Neural cell (in vitro differentiated cells): Measurements from ENCODE around the gene OBSL1. TPM values are rescaled to one million over a fixed set of nuclear protein-coding genes. Genes with fewer than 3 reads are reported as not detected.

Source experiments
- H2AFZ ChIP-seq: fragments of 200-600, 300-800 bp; sonication (generic), shearing (Covaris generic); 2 replicates; pipeline ENCODE4 v1.6.0; 2014; ENCODE audit warnings: low read depth, mild to moderate bottlenecking, antibody characterized with exemption, low read length, moderate library complexity
- H3F3A ChIP-seq: fragments of 200-600 bp; shearing (Covaris generic); 2 replicates; pipeline ENCODE4 v1.6.1; 2016; ENCODE audit warnings: mild to moderate bottlenecking, moderate library complexity, mixed read lengths, antibody characterized with exemption, low read length; ENCODE audit not compliant: insufficient read depth, poor library complexity, severe bottlenecking
- H3K27ac ChIP-seq: fragments of 200-600, 300-800 bp; sonication (generic), shearing (Covaris generic); 2 replicates; pipeline ENCODE4 v1.5.1; 2014; ENCODE audit warnings: mild to moderate bottlenecking, low read length, moderate library complexity
- H3K27me3 ChIP-seq: fragments of 300-800, 200-600 bp; sonication (generic), shearing (Covaris generic); 2 replicates; pipeline ENCODE4 v1.6.0; 2014; ENCODE audit warnings: mild to moderate bottlenecking, low read depth, low read length, moderate library complexity; ENCODE audit not compliant: insufficient read depth
- H3K36me3 ChIP-seq: fragments of 300-800, 200-600 bp; sonication (generic), shearing (Covaris generic); 2 replicates; pipeline ENCODE4 v1.5.1; 2014; ENCODE audit warnings: mild to moderate bottlenecking, antibody characterized with exemption, low read length, moderate library complexity; ENCODE audit not compliant: insufficient read depth
- H3K4me2 ChIP-seq: fragments of 300-800, 200-600 bp; sonication (generic), shearing (Covaris generic); 2 replicates; pipeline ENCODE4 v1.6.0; 2014; ENCODE audit warnings: mild to moderate bottlenecking, low read length
- H3K4me3 ChIP-seq: fragments of 300-800, 200-600 bp; sonication (generic), shearing (Covaris generic); 2 replicates; pipeline ENCODE4 v1.5.1; 2014; ENCODE audit warnings: mild to moderate bottlenecking, low read length, moderate library complexity
- H3K79me2 ChIP-seq: fragments of 200-600 bp; shearing (Covaris generic); replicated peaks from 2 replicates; pipeline ENCODE4 v1.6.0; 2014; ENCODE audit warnings: mild to moderate bottlenecking, low read length, moderate library complexity; ENCODE audit not compliant: insufficient read depth
- H3K9ac ChIP-seq: fragments of 300-800, 200-600 bp; sonication (generic), shearing (Covaris generic); 2 replicates; pipeline ENCODE4 v1.6.1; 2016; ENCODE audit warnings: mild to moderate bottlenecking, low read length, mixed read lengths
- H3K9me2 ChIP-seq: fragments of 200-600 bp; shearing (Covaris generic); 2 replicates; pipeline ENCODE4 v1.6.1; 2016; ENCODE audit warnings: mild to moderate bottlenecking, low read length, mixed read lengths; ENCODE audit not compliant: insufficient read depth
- H3K9me3 ChIP-seq: fragments of 200-600, 300-800 bp; sonication (generic), shearing (Covaris generic); 2 replicates; pipeline ENCODE4 v1.6.1; 2016; ENCODE audit warnings: mild to moderate bottlenecking, mixed run types, low read length, moderate library complexity, mixed read lengths
- H4K20me1 ChIP-seq: fragments of 200-600 bp; shearing (Covaris generic); 2 replicates; pipeline ENCODE4 v1.6.1; 2016; ENCODE audit warnings: mild to moderate bottlenecking, mixed run types; ENCODE audit not compliant: insufficient read depth
- CTCF ChIP-seq: fragments of 450-650 bp; IDR thresholded peaks from 2 replicates; pipeline ENCODE4 v1.5.1; 2014; ENCODE audit warnings: antibody characterized with exemption, mild to moderate bottlenecking, moderate library complexity; ENCODE audit not compliant: poor library complexity, severe bottlenecking
- EP300 ChIP-seq: fragments of 450-650 bp; conservative IDR thresholded peaks from 2 replicates; pipeline ENCODE4 v1.6.1; 2014; ENCODE audit warnings: antibody characterized with exemption, mild to moderate bottlenecking, moderate library complexity; ENCODE audit not compliant: poor library complexity, severe bottlenecking
- EZH2 ChIP-seq: fragments of 200-600, 300-800 bp; shearing (Covaris generic), sonication (generic); IDR thresholded peaks from 2 replicates; pipeline ENCODE4 v1.6.1; 2014; ENCODE audit warnings: antibody characterized with exemption, low read length, borderline replicate concordance, mild to moderate bottlenecking; ENCODE audit not compliant: insufficient read depth, poor library complexity, severe bottlenecking
- MXI1 ChIP-seq: fragments of 450-650 bp; conservative IDR thresholded peaks from 2 replicates; pipeline ENCODE4 v1.6.1; 2014; ENCODE audit warnings: antibody characterized with exemption, mild to moderate bottlenecking; ENCODE audit not compliant: poor library complexity, severe bottlenecking
- POLR2AphosphoS5 ChIP-seq: IDR thresholded peaks from 2 replicates; pipeline ENCODE4 v1.6.1; 2012
- RAD21 ChIP-seq: fragments of 450-650 bp; conservative IDR thresholded peaks from 2 replicates; pipeline ENCODE4 v1.6.1; 2014; ENCODE audit warnings: antibody characterized with exemption, mild to moderate bottlenecking, moderate library complexity
- REST ChIP-seq: IDR thresholded peaks from 2 replicates; pipeline ENCODE4 v1.6.1; 2012; ENCODE audit warnings: borderline replicate concordance
- SMC3 ChIP-seq: fragments of 450-650 bp; conservative IDR thresholded peaks from 2 replicates; pipeline ENCODE4 v1.6.1; 2014; ENCODE audit warnings: antibody characterized with exemption, mild to moderate bottlenecking, moderate library complexity; ENCODE audit not compliant: poor library complexity
- TAF1 ChIP-seq: IDR thresholded peaks from 2 replicates; pipeline ENCODE4 v1.6.1; 2012; ENCODE audit warnings: low read depth
- polyA plus RNA-seq: library from polyadenylated mRNA; depleted of rRNA; stranded (reverse); fragments of >200 nt; gene quantifications from 2 replicates; pipeline ENCODE4 v1.2.3, GENCODE V29; 2014

The OBSL1 gene
- polyA plus RNA-seq, 1 donor from 2014 or later = 59.7 TPM

- no peaks in the 10 kb centered on the region for H3K27me3 ChIP-seq
- TF ChIP-seq EP300 (no peak), TAF1 (no peak), POLR2AphosphoS5 (no peak), SMC3 (no peak), CTCF (no peak), MXI1 (no peak), RAD21 (no peak), EZH2 (no peak), REST (no peak)
- H3K4me2 ChIP-seq = no peak overlapping the region
- H3K9ac ChIP-seq = no peak overlapping the region
- H3K27ac ChIP-seq = no peak overlapping the region
- no peaks in the 10 kb centered on the region for H4K20me1 ChIP-seq
- H2AFZ ChIP-seq = no peak overlapping the region
- no peaks in the 10 kb centered on the region for H3K9me3 ChIP-seq
- H3F3A ChIP-seq = no peaks in the 10 kb centered on the region
- H3K4me3 ChIP-seq = no peak overlapping the region
- H3K9me2 ChIP-seq = no peaks in the 10 kb centered on the region
- no peaks in the 10 kb centered on the region for H3K79me2 ChIP-seq
- peaks cover 5% of the 10 kb centered on the region for H3K36me3 ChIP-seq
Measured at GRCh38 chr2:219537657-219538488, 33.5 kb downstream of the OBSL1 start.

- no peaks in the 10 kb centered on the region for H4K20me1 ChIP-seq
- H3K79me2 ChIP-seq = no peaks in the 10 kb centered on the region
- TF ChIP-seq POLR2AphosphoS5 (no peak), RAD21 (no peak), REST (no peak), TAF1 (no peak), CTCF (no peak), EZH2 (no peak), MXI1 (no peak)
Measured at GRCh38 chr2:219536967-219537366, 34.4 kb downstream of the OBSL1 start.

More at GRCh38 chr2:219536967-219537366, 34.4 kb downstream of the OBSL1 start:
- H3K9me3 ChIP-seq = no peaks in the 10 kb centered on the region
- no peak overlapping the region for H3K27ac ChIP-seq
- H3F3A ChIP-seq = no peaks in the 10 kb centered on the region
- H3K36me3 ChIP-seq = peaks cover 5% of the 10 kb centered on the region
- no peaks in the 10 kb centered on the region for H3K9me2 ChIP-seq
- no peak overlapping the region for H3K4me3 ChIP-seq
- H3K9ac ChIP-seq = no peak overlapping the region
- H2AFZ ChIP-seq = no peak overlapping the region
- H3K27me3 ChIP-seq = no peaks in the 10 kb centered on the region
- no peak overlapping the region for H3K4me2 ChIP-seq
